Stimulated activated CD4-positive, alpha-beta T cell treated with anti-CD3 and anti-CD28 coated beads, Interleukin-1b, Interleukin-23, amount 100 ng/mL, for 48 hours (primary cell): ENCODE results near the gene HS6ST1.
"Not testable (repeated sequence)": the region's sequence is repeated elsewhere in the genome, so short reads cannot be mapped to it uniquely, and the experiment has no call there.

Experiments used
- DNase-seq: peaks from one replicate; pipeline ENCODE4 v3.0.0-alpha.2; 2020

The HS6ST1 gene

DNA sequence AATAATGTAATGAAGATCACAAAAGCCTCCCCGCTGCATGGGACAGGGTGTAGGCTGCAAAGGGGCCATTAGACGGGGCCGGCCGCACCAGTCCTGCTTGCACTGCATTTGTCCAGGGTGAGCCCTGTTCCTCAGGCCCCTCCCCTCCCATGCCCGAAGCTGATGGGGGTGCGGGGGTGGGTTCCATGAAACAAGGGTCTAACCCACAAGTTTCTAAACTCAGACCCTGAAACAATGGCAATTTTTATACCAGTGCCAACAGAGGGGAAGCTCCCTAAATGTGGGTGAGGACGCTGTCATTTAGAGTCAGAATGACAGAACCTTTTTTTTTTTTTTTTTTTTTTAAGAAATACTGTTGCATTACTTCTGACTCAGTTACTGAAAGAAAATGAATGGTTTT is 39.7 kb downstream of the HS6ST1 start:
- DNase-seq: no peak

DNA sequence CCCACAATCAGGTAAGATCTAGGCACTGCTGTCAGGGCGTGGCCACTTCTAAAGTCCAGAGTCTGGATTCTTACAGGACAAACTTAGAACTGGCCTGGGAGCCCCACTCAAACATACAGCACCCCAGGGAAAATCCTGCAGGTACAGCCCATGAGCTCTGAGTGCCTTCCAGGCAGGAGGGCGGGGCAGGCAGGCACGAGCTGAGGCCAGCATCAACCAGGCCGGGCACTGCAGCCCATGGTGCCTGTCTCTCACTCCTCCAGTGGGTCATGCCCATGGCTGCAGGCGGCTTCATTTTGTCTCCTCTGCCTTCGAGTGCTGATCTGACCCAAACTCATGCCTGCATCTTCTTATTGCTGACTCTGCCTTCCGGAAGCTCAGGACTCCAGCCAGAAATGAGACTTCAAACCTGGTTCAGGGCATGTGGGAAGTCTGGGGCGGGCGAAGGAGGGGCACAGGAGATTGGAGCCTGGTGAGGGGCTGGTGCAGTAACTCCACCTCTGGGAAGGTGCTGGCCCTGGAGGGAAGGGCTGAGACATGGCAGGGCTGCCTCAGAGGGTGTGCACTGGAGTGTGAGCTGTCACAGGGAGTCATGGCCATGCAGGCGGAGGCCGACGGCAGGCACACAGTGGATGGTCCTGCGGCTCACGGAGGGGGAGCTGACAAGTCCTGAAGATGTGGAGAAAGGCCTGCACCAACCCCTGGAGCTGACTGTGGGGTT is 40.5 kb downstream of the HS6ST1 start:
- DNase-seq: no peak

DNA sequence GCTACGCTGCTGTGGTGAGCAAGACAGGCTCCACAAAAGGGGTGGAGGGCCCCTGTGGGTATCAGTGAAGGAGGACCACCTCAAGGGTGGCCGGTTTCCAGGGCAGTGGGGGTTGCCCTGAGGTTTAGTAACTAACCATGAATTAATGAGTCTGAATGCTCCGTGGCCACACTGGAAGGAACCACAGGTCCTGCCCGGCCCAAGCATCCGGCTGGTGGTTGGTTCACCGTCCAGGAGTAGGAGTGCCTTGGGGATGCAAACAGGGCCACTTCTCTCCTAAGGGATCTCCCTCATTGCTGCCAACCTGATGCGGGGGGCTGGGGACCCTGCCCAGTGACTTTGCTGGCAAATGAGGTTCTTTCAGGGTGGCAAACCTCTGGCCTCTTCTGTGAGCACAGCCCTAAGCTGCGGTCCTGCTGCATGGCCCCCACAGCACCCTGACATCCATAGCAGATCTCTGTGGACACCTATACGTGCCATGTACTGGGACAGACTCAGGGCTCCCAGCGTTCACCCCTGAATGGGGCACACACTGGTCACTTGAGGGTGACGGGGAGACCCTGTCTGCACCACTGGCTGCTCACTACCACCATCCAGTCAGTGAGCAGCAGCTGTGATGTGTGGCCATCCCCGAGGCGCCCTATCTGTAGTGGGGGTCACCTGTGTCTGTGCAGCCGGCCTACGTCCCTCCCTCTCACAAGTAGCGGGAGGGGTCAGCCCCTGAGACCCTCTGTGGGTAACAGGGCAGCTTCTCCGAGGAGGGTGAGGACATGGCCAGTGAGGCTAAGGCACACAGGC is 41.6 kb downstream of the HS6ST1 start:
- DNase-seq: no peak

DNA sequence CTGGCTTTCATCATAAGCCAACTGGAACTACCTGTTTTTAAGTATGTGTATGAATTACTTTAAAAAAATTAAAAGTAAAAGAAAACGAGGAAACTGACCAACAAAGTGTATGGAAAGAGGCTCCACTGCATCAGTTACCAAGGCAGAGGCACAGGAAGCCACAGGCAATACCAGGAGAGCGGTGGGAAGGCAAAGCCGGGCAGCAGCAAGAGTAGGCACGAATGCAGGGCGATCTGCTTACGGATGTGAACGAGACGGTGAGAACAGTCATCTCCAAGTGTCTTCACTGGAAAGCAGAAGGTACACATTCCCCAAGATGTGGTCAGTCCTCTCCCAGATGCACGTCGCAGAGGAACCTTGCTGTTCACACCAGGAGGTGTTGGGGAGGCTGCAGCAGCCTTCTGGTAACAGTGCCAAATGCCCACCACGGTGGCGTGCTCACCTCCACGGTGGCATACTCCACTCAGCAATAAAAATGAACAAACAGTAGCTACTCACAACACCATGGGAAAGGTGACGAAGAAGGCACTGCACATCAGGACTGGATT is 43.1 kb downstream of the HS6ST1 start:
- DNase-seq: no peak

DNA sequence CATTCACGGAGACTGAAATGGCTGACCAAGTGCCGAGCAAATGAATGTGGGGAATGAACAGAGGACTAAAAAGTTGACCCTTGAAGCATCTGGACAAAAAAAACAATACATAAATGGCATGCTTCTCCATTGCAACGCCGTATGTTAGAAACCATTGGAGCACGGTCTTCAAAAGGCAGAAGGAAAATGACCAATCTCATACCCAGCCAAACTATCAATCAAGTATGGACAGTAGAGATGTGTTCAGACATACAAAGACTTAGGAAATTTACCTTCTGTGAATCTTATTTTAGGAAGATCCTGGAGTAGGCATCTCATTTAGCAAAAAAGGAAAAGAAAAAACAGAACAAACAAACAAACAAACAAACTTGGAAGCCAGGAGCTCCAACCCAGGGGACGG is 44.5 kb downstream of the HS6ST1 start:
- DNase-seq: no peak

DNA sequence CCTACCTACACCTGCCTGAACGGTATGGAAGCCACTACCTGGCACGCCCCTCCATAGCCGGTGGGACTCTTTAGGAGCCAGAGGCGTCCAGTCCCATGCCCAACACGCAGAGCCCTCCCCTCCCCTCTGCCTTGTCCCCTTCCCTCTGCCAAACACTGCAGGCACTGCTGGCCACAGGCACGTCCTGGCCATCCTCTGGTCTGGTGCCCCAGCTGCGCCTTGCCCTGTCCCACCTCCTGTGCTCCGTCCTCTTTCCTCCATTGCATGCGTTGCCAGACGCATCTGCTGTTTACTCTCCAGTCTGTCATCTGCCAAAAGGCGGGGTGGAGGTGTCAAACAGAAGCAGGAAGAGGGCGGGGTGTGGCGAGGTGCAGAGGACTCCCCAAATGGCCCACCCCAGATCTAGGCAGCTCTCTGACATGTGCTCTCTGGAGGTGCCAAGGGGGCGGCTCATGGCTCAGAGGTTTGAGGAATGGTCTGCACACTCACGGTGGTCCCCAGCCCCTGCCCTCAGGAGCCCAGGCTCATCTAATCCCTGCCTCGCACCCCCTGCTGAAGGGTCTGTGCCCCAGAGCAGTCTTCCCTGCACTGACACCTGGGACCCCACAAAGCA is 45.1 kb downstream of the HS6ST1 start:
- no peak for DNase-seq

DNA sequence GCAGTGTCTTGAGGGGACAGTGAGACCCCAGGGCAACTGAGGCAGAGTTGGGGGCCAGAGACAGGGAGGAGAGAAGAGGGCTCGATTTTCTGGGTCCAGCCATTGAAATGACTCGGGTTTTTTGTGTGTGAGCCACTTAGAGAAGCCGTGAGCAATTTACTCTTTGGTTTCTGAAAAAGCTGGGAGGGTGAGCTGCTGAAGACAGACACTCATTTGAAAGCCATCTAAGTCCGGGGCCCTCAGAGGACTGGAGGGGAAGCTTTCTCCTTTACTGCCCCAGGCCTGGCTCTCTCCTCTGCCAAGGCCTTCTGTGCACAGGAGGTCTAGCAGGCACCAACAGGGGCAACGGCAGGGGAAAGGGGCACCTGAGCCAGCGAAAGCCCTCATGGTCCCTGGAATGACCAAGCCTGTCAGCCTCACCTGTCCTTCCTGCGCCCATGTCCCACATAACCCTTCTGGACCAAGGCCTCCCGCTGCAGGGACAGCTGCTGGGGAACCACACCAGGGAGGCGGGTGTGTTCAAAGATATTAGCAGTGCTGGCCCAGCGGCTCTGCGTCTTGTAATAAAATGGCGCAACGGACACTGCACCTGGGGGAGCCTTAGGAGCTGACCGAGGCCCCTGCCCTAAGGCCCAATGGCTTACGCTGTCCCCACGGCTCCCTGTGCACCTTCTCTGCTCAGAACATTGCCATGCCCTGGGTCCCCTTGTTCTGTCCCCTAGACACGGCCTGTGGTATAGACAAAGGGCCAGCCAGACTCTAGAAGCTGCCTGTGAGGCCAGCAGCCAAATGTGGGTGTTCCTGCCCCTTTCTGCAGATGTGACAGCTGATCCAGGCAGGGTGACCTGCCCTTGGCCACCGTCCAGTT is 45.8 kb downstream of the HS6ST1 start:
- no peak for DNase-seq

DNA sequence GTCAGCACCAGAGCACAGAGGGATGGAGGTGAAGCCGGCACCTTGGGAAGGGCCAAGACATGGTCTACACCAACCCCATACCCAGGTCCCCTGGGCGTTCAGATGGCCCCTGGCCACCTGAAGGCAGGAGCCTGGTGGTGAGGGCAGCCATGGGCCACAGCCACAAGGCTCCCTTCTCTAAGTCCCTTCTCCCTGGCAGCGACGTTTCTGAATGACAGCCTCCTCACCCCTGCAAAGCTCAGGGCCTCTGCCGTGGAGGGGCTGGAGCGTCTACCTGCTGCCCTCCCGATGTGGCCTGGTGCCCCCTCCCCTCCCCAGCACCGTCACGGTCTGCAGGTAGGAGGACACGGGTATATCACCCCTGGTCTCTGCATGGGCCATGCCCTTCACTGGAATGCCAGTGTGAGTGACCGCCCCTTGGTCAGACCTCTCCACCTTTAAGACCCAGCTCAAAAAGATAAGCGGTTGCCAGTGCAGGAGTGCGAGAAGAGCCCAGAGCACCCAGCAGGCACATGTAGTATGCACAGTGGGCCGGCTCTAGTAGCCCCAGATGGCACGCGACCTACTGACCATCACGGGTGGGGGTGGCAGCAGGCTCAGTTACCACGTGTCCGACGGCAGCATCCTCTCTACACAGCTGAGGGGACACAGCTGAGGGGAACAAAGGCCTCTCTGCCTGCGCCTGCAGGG is 46.6 kb downstream of the HS6ST1 start:
- no peak for DNase-seq

DNA sequence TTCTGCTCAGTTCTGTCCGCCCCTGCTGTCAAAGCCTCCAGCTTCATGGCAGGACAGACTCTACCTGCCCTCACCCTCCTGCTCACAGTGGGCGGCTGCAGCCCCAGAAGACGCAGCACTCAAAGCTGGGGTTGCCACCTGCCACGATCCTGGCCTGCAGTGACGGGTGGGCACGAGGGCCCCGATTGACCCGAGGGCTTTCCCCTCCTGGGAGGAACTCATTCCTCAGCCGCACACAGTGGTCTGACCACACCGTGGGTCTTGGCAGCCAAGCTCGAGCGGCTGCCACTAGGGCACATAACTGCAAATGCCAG is 47.1 kb downstream of the HS6ST1 start:
- no peak for DNase-seq

DNA sequence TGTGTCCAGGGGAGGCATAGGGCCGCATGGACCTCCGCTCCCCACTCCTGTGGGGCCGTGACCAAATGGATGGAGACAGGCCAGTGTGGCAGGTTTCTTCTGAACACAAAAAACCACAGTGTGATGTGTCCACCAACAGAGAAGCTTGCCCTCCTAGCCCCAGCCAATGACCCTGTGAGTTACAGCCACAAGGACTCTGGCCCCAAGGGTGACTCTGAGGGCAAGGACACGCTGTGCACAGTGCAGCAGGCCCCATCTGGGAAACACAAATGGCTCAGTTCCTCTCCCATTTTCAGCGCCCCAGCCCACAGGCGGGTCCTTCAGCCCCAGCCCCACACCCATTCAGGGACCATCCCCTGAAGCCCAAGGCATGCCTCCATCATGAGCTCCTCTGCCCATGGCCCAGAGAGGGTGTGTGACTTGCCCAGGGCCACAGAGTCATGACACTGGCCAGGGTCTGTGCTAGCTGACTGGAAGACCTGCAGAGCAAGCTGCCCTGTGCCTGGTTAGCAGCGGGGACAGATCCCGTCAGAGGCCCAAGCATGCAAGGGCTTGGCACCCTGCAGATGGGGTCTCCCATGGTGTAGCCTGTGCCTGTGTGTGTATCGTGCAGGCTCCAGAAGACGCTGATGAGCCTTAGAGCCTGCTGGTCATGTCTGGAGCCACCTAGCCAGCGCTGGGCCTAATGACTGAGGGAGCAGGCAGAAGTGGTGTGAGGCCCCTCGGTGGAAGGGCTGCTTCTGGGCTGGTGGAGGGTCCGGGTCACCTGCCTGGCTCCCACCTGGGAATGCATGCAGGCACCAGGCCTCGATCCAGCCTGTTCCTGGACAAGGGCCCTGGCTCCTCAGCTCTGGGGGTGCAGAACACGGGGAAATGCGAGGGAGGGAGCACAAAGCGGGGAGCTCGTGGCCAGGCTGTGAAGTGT is 47.7 kb downstream of the HS6ST1 start:
- DNase-seq: no peak

DNA sequence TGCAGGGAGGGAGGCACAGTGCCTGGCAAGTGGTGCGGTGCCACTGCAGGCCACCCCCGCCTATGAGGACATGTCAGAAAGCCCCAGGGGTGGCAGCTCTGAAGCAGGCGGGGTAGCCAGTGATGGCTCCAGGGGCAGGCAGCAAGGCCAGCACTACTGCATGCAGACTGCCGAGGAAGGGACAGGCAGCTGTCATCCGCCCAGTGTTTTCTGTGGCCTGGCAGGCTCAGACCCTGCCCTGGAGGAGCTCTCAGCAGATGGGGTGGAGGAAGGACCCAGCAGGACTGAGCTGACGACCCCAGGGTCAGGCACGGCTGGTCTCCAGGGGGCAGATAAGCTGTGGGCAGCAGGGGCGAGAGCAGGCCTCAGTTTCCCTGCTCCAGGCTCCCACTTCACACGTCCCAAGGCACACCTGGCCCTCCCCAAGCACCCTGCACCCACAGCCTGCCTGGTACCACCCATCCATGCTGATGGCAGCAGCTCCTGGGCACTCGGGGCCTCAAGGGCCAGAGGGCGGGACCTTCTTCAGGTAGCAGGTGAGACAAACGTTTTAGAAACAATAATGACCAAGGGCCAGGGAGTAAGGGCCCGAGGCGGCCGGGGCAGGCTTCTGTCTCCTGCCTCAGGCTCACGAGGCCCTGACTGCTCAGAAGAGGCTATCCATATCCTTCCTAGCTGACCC is 48.5 kb downstream of the HS6ST1 start:
- no peak for DNase-seq

DNA sequence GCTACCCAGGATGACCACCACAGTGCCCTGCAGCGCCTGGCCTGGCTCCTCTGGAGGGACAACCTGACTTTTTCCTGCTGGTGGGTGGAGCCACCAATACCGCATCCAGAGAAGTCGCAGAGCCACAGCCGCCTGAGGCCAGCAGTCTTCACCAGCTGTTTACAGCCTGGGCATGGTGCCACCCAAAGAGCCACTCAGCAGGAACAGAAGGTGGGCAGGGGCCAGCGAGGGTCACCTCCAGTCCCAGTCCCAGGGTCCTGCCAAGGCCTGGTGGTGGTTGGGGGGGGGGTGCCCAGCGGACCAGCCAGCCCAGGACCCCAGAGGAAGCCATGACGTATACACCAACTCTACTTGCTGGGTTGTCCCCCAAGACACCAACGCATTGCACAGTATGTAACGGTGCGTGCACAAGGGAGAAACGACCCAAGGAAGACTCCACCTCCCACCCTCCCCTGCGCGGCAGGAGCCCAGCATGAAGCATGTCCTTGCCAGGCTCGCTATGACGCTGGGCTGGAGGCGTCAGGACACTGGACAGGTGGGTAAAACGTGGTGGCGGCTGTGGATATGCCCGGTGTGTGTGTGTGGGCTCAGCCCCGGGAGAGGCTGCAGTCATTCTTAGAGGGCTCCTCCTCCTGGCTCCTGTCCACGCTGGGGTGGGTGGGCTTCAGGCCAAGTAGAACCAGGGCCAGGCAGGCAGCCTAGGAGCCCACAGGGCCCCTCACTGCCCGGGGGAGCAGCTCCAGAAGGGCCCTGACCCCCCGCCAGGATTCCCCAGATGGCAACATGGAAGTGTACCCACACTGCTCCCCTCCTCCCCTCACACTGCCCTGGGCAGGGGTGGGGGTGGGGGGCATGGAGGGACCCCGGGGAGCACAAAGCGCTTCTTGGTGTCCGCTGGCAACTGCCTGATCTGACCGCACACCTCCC is 49.3 kb downstream of the HS6ST1 start:
- no peak for DNase-seq

DNA sequence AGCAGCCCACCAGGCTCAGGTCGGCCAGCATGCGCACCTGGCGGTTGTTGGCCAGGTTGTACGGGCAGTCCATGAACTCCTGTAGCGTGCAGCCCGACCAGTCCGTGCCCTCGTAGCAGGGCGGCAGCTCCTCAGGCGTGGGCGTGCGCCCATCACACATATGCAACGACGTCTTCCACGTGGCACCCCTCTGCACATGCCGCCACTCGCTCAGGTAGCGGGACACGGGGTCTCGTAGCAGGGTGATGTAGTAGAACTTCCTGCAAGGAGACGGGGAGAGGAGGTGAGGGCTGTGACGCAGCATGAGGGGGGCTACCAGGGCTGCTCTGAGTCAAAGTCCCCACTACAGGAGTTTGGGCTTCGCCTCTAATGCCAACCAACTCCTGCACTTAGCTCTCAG is 50.1 kb downstream of the HS6ST1 start:
- DNase-seq: not testable (repeated sequence)

DNA sequence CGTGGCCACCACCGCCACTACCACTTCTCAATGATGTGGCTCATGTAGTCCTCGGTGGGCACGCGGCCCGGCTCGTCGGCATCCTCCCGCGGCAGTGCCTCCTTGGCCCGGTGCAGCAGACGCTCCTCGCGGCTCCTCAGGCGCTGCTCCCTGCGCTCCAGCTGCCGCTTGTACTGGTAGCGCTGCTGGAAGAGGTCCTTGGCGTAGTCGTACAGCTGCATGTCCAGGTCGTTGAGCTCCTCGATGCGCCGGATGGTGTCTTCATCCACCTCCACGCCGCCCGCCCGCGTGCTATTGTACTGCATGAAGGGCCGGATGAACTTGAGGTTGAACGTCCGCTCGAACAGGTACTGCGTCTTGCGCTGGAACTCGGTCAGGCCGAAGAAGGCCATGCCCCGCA is 50.5 kb downstream of the HS6ST1 start:
- DNase-seq: not testable (repeated sequence)

DNA sequence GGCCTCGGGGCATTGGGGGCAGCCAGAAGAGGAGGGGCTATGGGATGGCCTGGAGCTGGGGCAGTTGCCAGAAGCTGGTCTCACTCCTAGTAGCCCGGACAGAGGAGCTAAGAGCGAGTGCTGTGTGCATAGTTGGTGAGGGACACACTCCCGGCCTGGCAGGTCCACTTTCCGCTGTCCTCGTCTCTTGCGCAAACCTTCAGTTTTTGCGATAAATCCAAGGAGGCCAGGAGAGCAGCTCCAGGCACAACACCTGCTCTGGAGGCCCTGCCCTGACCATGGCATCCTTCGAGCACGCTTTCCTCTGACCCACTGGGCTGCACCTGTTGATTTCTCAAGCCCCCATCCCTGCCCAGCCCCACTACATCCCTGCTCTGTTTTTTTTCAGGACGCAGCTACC is 51.0 kb downstream of the HS6ST1 start:
- DNase-seq: not testable (repeated sequence)

DNA sequence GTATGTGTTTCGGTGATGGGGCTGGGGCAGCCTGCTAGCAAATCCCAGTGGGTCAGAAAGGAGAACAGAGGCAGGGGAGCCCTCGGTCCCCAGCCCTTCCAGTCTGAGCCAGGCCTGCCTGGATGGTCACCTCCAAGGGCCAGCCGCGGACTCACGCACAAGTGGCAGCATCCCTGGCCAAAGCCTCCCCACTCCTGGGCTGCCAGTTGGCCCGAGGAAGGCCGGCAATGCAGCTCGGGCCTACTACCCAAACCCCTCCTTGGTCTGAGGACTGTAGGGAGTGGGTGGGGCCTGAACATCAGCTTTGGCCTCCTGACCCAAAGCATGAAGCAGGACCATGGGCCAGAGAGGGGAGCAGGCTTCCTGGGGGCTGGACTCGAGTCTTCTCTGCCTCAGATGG is 51.5 kb downstream of the HS6ST1 start:
- DNase-seq: not testable (repeated sequence)

DNA sequence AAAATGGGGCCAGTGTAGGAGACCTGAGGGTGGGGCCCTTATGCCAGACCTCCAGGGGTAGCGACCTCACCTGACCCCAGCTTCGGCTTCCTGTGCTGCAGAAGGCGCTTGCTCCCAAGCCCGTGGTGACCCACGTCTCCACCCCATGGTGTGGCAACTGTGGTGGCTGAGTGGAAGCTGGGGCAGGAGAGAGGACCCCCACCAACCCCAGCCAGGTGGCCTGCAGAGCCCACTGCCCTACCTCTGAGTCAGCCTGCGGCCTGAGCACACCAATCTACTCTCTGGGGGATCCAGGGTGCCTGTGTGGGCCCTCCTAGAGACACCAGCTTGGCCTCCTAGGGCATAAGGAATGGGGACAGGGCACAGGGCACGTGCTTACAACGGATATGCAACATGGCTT is 52.2 kb downstream of the HS6ST1 start:
- DNase-seq: not testable (repeated sequence)

DNA sequence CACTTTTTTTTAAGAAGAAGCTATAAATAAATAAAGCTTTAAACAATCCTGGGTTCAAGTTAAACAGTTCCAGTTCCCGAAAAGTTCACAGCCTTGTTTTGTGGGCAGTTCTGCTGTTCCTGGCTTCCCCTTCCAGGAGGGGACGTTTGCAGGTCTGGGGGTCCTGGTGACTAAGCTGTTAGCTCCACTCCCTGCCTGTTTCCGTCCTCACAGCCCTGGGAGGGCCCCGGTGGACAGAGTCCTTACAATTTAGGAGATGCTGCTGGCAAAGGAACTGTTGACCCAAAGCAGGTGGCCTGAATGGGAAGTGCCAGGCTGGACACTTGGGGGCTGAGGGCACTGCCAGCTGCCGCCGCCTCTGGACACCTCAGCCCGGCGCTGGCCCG is 53.1 kb downstream of the HS6ST1 start:
- not testable (repeated sequence) for DNase-seq

DNA sequence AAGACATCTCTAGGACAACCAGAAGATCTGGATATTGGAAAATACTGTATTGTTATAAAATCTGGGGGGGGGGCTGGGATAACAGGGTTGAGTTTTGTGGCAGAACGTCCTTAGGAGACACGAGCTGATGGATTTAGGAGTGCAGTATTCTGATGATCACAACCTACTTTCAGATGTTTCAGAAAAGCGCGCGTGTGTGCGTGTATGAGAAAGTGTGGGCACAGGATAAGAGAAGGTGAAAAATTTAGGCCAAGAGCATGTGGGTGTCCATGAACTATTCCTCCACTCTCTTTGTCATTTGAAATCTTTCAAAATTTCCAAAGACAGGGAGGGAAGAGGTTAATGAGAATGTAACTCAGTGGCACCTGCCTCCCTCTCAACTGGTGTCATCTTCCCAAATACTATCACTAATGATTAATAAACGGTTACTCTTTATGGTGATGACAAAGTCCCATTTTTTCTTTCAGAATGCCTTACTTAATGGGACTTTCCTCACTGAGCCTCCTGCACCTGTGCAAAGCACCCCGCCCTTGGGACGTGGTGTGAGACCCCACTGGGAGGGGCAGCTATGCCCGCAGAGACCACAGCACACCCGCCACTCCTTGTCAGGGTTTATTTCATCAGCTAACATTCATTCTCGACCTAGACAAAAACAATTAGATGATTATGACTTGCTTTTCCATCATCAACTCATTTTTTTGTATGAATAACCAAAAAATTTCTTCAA is 53.6 kb downstream of the HS6ST1 start:
- DNase-seq: no peak
